ENCODE results near the gene PAPPA. TPM values are rescaled to one million over a fixed set of nuclear protein-coding genes. Genes with fewer than 3 reads are reported as not detected.

PAPPA gene
- total and polyA plus RNA-seq, 2 of the 8 experiments (the other 6 are each of a cell fraction or from before 2014, with no cell fraction given): 0.18 to 0.63 TPM

- TF ChIP-seq CTBP2 (IDR thresholded peaks at IDR 0.05; ENCODE audit: borderline replicate concordance, insufficient read depth, insufficient read length, low read length): no peak
Measured at GRCh38 chr9:116153765-116154333, at the start of gene PAPPA (continued).

All from H1 (cell line).